SK-N-SH (cell line): ENCODE data around the gene KDM4C. TPM values are rescaled to one million over a fixed set of nuclear protein-coding genes. Genes with fewer than 3 reads are reported as not detected.

Experiments used
- CTCF ChIA-PET: fragments of 300-600, 350-600 bp; formaldehyde crosslinking; extraction: SDS; loops from one replicate; lab custom pipeline; 2021; lab: Yijun Ruan, JAX
- POLR2A ChIA-PET: fragments of 350-600 bp; sonication (Branson Sonifier 250); formaldehyde crosslinking; extraction: SDS; loops from one replicate; lab custom pipeline; 2020; ENCODE audit warnings: antibody characterized with exemption, inconsistent platforms; lab: Yijun Ruan, JAX
- DNase-seq: peaks from one replicate; pipeline ENCODE4 v3.0.0; 2012
- H2AFZ ChIP-seq: fragments of 200-600 bp; sonication (generic); 2 replicates; pipeline ENCODE4 v1.8.1; 2016; ENCODE audit warnings: antibody characterized with exemption, mild to moderate bottlenecking, low read depth
- H3F3A ChIP-seq: fragments of 200-600 bp; sonication (generic); replicated peaks from 2 replicates; pipeline ENCODE3; 2016; ENCODE audit warnings: antibody characterized with exemption, mild to moderate bottlenecking; ENCODE audit not compliant: insufficient read depth
- H3K27ac ChIP-seq, 2 experiments: fragments of 200-500 bp in 1 of 2; fragments of 200-600 bp in 1 of 2; sonication (Bioruptor generic) in 1 of 2; sonication (generic), shearing (Covaris generic) in 1 of 2; 2 replicates each; pipeline versions ENCODE4 v1.5.1 to v1.6.1; 2014 to 2016; ENCODE audit warnings: low read depth in 2 of 2, inconsistent platforms in 1 of 2, low read length in 1 of 2, mild to moderate bottlenecking in 1 of 2, mixed read lengths in 1 of 2
- H3K27me3 ChIP-seq: fragments of 200-600 bp; sonication (generic), shearing (Covaris generic); 2 replicates; pipeline ENCODE4 v1.6.1; 2016; ENCODE audit warnings: mixed run types; ENCODE audit not compliant: insufficient read depth
- H3K36me3 ChIP-seq, 2 experiments: fragments of 200-500 bp in 1 of 2; fragments of 200-600 bp in 1 of 2; sonication (Bioruptor generic) in 1 of 2; sonication (generic) in 1 of 2; replicated peaks in 1 of 2; 2 replicates each; pipeline versions ENCODE3 to v1.5.1; 2014 to 2016; ENCODE audit warnings: low read length in 1 of 2, mild to moderate bottlenecking in 1 of 2; ENCODE audit not compliant: insufficient read depth in 2 of 2, control insufficient read depth in 1 of 2
- H3K4me1 ChIP-seq, 2 experiments: fragments of 200-500 bp in 1 of 2; fragments of 200-600 bp in 1 of 2; sonication (Bioruptor generic) in 1 of 2; sonication (generic), shearing (Covaris generic) in 1 of 2; 2 replicates each; pipeline versions ENCODE4 v1.5.1 to v1.6.1; 2014 to 2016; ENCODE audit warnings: low read depth in 1 of 2, low read length in 1 of 2, mixed run types in 1 of 2; ENCODE audit not compliant: insufficient read depth in 2 of 2, control insufficient read depth in 1 of 2
- H3K4me2 ChIP-seq: fragments of 200-600 bp; sonication (generic), shearing (Covaris generic); 2 replicates; pipeline ENCODE4 v1.6.1; 2017; ENCODE audit warnings: mixed run types
- H3K4me3 ChIP-seq, 2 experiments: fragments of 200-500 bp in 1 of 2; fragments of 200-600 bp in 1 of 2; sonication (Bioruptor generic) in 1 of 2; sonication (generic), shearing (Covaris generic) in 1 of 2; 2 replicates each; pipeline versions ENCODE4 v1.5.1 to v1.8.1; 2014 to 2016; ENCODE audit warnings: low read depth in 2 of 2, inconsistent platforms in 1 of 2, low read length in 1 of 2, mild to moderate bottlenecking in 1 of 2, mixed read lengths in 1 of 2, moderate library complexity in 1 of 2
- H3K79me2 ChIP-seq: fragments of 200-600 bp; sonication (generic); 2 replicates; pipeline ENCODE4 v1.8.1; 2017; ENCODE audit warnings: mild to moderate bottlenecking; ENCODE audit not compliant: insufficient read depth
- H3K9ac ChIP-seq: fragments of 200-600 bp; sonication (generic); 2 replicates; pipeline ENCODE4 v1.6.1; 2017; ENCODE audit warnings: mixed run types
- H3K9me2 ChIP-seq: fragments of 200-600 bp; sonication (generic); 2 replicates; pipeline ENCODE4 v1.6.1; 2017; ENCODE audit warnings: mixed run types
- H3K9me3 ChIP-seq: fragments of 200-600 bp; sonication (generic); 2 replicates; pipeline ENCODE4 v1.6.1; 2017; ENCODE audit warnings: mixed run types, mild to moderate bottlenecking, moderate library complexity
- H4K20me1 ChIP-seq: fragments of 200-600 bp; sonication (generic); 2 replicates; pipeline ENCODE4 v1.6.1; 2017; ENCODE audit warnings: mild to moderate bottlenecking, mixed run types; ENCODE audit not compliant: insufficient read depth
- CTCF ChIP-seq: fragments of 200-600 bp; sonication (generic); IDR thresholded peaks from 2 replicates; pipeline ENCODE4 v1.6.1; 2017; ENCODE audit warnings: antibody characterized with exemption, mild to moderate bottlenecking, moderate library complexity
- ELF1 ChIP-seq: IDR thresholded peaks from 2 replicates; pipeline ENCODE4 v1.4.0; 2012
- GABPA ChIP-seq: IDR thresholded peaks from 2 replicates; pipeline ENCODE4 v1.4.0; 2012; ENCODE audit warnings: low read depth, mild to moderate bottlenecking
- IRF3 ChIP-seq: fragments of 150-350 bp; IDR thresholded peaks from 2 replicates; pipeline ENCODE4 v1.6.1; 2016; ENCODE audit warnings: mild to moderate bottlenecking, low read depth, low read length
- REST ChIP-seq: IDR thresholded peaks from 2 replicates; pipeline ENCODE4 v1.6.1; 2012; ENCODE audit warnings: mild to moderate bottlenecking, low read depth, low read length, moderate library complexity
- TAF1 ChIP-seq: IDR thresholded peaks from 2 replicates; pipeline ENCODE4 v1.6.1; 2012; ENCODE audit warnings: low read depth, mild to moderate bottlenecking, low read length, moderate library complexity, borderline replicate concordance
- TCF12 ChIP-seq: IDR thresholded peaks from 2 replicates; pipeline ENCODE4 v1.4.0; 2012
- TEAD4 ChIP-seq: IDR thresholded peaks from 2 replicates; pipeline ENCODE4 v1.4.0; 2012; ENCODE audit warnings: mild to moderate bottlenecking, borderline replicate concordance; ENCODE audit not compliant: insufficient read depth
- USF2 ChIP-seq: fragments of 150-350 bp; IDR thresholded peaks from 2 replicates; pipeline ENCODE4 v1.6.1; 2017; ENCODE audit warnings: antibody characterized with exemption, low read length, low read depth, borderline replicate concordance
- YY1 ChIP-seq: IDR thresholded peaks from 2 replicates; pipeline ENCODE4 v1.4.0; 2012; ENCODE audit warnings: low read depth, mild to moderate bottlenecking
- ZBTB33 ChIP-seq: IDR thresholded peaks from 2 replicates; pipeline ENCODE4 v1.4.0; 2012; ENCODE audit warnings: low read depth, borderline replicate concordance
- WGBS: methylation state at CpG from one replicate; pipeline ENCODE4 v1.1.6; 2017; ENCODE audit warnings: low lambda C conversion rate; 5-methylcytosine and 5-hydroxymethylcytosine counted together
- polyA plus RNA-seq, 3 experiments: library from polyadenylated mRNA; depleted of rRNA; stranded (reverse); fragments of >200 nt; gene quantifications; 2 replicates each; pipeline ENCODE4 v1.2.3, GENCODE V29; 2012

Gene KDM4C
- polyA plus RNA-seq, 1 of the 3 experiments (the other 2 are of a cell fraction) = 9.4 TPM

GRCh38 chr9:6965566-6965965 lies 207.8 kb downstream of the KDM4C start (continued):
- TF ChIP-seq ZBTB33 (no peak), TCF12 (no peak), USF2 (no peak), IRF3 (no peak)
- TF ChIP-seq, all 33 proteins: peak for 0

- H2AFZ ChIP-seq = no peak overlapping the region
- H3K9ac ChIP-seq = no peak overlapping the region
- H3K36me3 ChIP-seq = no peaks in the 10 kb centered on the region
- ChIA-PET POLR2A (no interaction called here), CTCF (no interaction called here)
- TF ChIP-seq ELF1 = no peak
- TF ChIP-seq GABPA = no peak
- TF ChIP-seq CTCF = no peak
- no peak for TF ChIP-seq TEAD4
- no peak for DNase-seq
- H3K79me2 ChIP-seq = no peaks in the 10 kb centered on the region
- 59% methylated on average over 3 of the region's 3 CpGs for WGBS
- no peaks in the 10 kb centered on the region for H4K20me1 ChIP-seq
- H3K9me2 ChIP-seq = no peaks in the 10 kb centered on the region
- no peak overlapping the region for H3K4me2 ChIP-seq
- no peak overlapping the region for H3K27ac ChIP-seq
- no peak overlapping the region for H3K4me3 ChIP-seq
- H3K9me3 ChIP-seq = no peaks in the 10 kb centered on the region
- no peaks in the 10 kb centered on the region for H3K27me3 ChIP-seq
- H3K4me1 ChIP-seq = peaks cover 0 to 3% of the 10 kb centered on the region in 2 experiments; a peak in 3 of 4 replicates
- no peaks in the 10 kb centered on the region for H3F3A ChIP-seq
These were observed 210.5 kb downstream of the KDM4C start for GRCh38 chr9:6968271-6968670.

GRCh38 chr9:6969805-6970204 lies 212.0 kb downstream of the KDM4C start:
- ChIA-PET CTCF (no interaction called here), POLR2A (no interaction called here)
- Histone ChIP-seq H4K20me1 (no peaks in the 10 kb centered on the region), H2AFZ (no peak overlapping the region), H3K9ac (no peak overlapping the region), H3F3A (no peaks in the 10 kb centered on the region), H3K27me3 (no peaks in the 10 kb centered on the region), H3K9me3 (no peaks in the 10 kb centered on the region), H3K4me1 (peaks cover 0 to 3% of the 10 kb centered on the region in 2 experiments; a peak in 3 of 4 replicates), H3K27ac (no peak overlapping the region), H3K9me2 (no peaks in the 10 kb centered on the region), H3K79me2 (no peaks in the 10 kb centered on the region)
- DNase-seq = no peak
- no peak for TF ChIP-seq TAF1
- TF ChIP-seq YY1 = no peak
- no peak for TF ChIP-seq REST
- TF ChIP-seq, all 33 proteins: peak for 0
- Histone ChIP-seq H3K4me2 (no peak overlapping the region), H3K36me3 (no peaks in the 10 kb centered on the region), H3K4me3 (no peak overlapping the region)
- WGBS = 95% methylated on average over 3 of the region's 3 CpGs
